ENCODE data around the gene ARPC4. TPM values are rescaled to one million over a fixed set of nuclear protein-coding genes. Genes with fewer than 3 reads are reported as not detected.

Gene ARPC4
- total and polyA plus RNA-seq, 4 donors = 109 to 141 (median 135) TPM

- whole genome bisulfite sequencing (ENCODE audit: insufficient coverage) = no CpG with 5 or more reads among the region's 1 CpG
- peaks cover 75% of the 10 kb centered on the region for H3K36me3 ChIP-seq (ENCODE audit: control insufficient read depth, insufficient read depth, low read length)
These were observed 10.6 kb downstream of the ARPC4 start for GRCh38 chr3:9803494-9803893.

GRCh38 chr3:9804996-9805395 is 12.1 kb downstream of the ARPC4 start:
- peaks cover 65% of the 10 kb centered on the region for H3K36me3 ChIP-seq (ENCODE audit: control insufficient read depth, insufficient read depth, low read length)
- no peak overlapping the region for H3K27ac ChIP-seq (ENCODE audit: low read depth, low read length)
- no peaks in the 10 kb centered on the region for H3K27me3 ChIP-seq (ENCODE audit: control insufficient read depth, insufficient read depth, low read length)
- peaks cover 14% of the 10 kb centered on the region for H3K4me1 ChIP-seq (ENCODE audit: control insufficient read depth, insufficient read depth, low read length)
- no peak for DNase-seq (ENCODE audit: low read depth in 4 of 6, low spot score in 6 of 6)
- H3K4me3 ChIP-seq (ENCODE audit: low read depth, low read length) = no peak overlapping the region
- no peaks in the 10 kb centered on the region for H3K9me3 ChIP-seq (ENCODE audit: control insufficient read depth, insufficient read depth, low read length)
- WGBS (ENCODE audit: insufficient coverage) = 94% methylated on average over 2 of the region's 5 CpGs

More at GRCh38 chr3:9803494-9803893, 10.6 kb downstream of the ARPC4 start:
- DNase-seq (ENCODE audit: low read depth in 4 of 6, low spot score in 6 of 6) = no peak
- Histone ChIP-seq H3K27ac (ENCODE audit: low read depth, low read length) (no peak overlapping the region), H3K4me1 (ENCODE audit: control insufficient read depth, insufficient read depth, low read length) (peaks cover under 1% of the 10 kb centered on the region), H3K9me3 (ENCODE audit: control insufficient read depth, insufficient read depth, low read length) (no peaks in the 10 kb centered on the region), H3K27me3 (ENCODE audit: control insufficient read depth, insufficient read depth, low read length) (no peaks in the 10 kb centered on the region), H3K4me3 (ENCODE audit: low read depth, low read length) (no peak overlapping the region)

GRCh38 chr3:9806137-9806536 is 13.3 kb downstream of the ARPC4 start:
- H3K9me3 ChIP-seq (ENCODE audit: control insufficient read depth, insufficient read depth, low read length) = no peaks in the 10 kb centered on the region
- H3K27ac ChIP-seq (ENCODE audit: low read depth, low read length) = no peak overlapping the region
- peaks cover 55% of the 10 kb centered on the region for H3K36me3 ChIP-seq (ENCODE audit: control insufficient read depth, insufficient read depth, low read length)
- H3K27me3 ChIP-seq (ENCODE audit: control insufficient read depth, insufficient read depth, low read length) = no peaks in the 10 kb centered on the region
- H3K4me3 ChIP-seq (ENCODE audit: low read depth, low read length) = no peak overlapping the region
- DNase-seq (ENCODE audit: low read depth in 4 of 6, low spot score in 6 of 6) = no peak
- 81% methylated on average over 7 of the region's 12 CpGs for WGBS (ENCODE audit: insufficient coverage)
- peaks cover 24% of the 10 kb centered on the region for H3K4me1 ChIP-seq (ENCODE audit: control insufficient read depth, insufficient read depth, low read length)

- Histone ChIP-seq H3K9me3 (ENCODE audit: control insufficient read depth, insufficient read depth, low read length) (no peaks in the 10 kb centered on the region), H3K4me3 (ENCODE audit: low read depth, low read length) (no peak overlapping the region), H3K27me3 (ENCODE audit: control insufficient read depth, insufficient read depth, low read length) (no peaks in the 10 kb centered on the region), H3K36me3 (ENCODE audit: control insufficient read depth, insufficient read depth, low read length) (peaks cover 47% of the 10 kb centered on the region), H3K4me1 (ENCODE audit: control insufficient read depth, insufficient read depth, low read length) (peaks cover 24% of the 10 kb centered on the region), H3K27ac (ENCODE audit: low read depth, low read length) (no peak overlapping the region)
- 48% methylated on average over 6 of the region's 7 CpGs for WGBS (ENCODE audit: insufficient coverage)
- peak in 1 of 6 donors; percentile 46 for DNase-seq (ENCODE audit: low read depth in 4 of 6, low spot score in 6 of 6)
These were observed 14.1 kb downstream of the ARPC4 start for GRCh38 chr3:9806688-9807589.

- no peaks in the 10 kb centered on the region for H3K27me3 ChIP-seq (ENCODE audit: control insufficient read depth, insufficient read depth, low read length)
- no peak overlapping the region for H3K4me3 ChIP-seq (ENCODE audit: low read depth, low read length)
- no peak for DNase-seq (ENCODE audit: low read depth in 4 of 6, low spot score in 6 of 6)
- H3K27ac ChIP-seq (ENCODE audit: low read depth, low read length) = no peak overlapping the region
- H3K4me1 ChIP-seq (ENCODE audit: control insufficient read depth, insufficient read depth, low read length) = peaks cover 24% of the 10 kb centered on the region
- no peaks in the 10 kb centered on the region for H3K9me3 ChIP-seq (ENCODE audit: control insufficient read depth, insufficient read depth, low read length)
- WGBS (ENCODE audit: insufficient coverage) = 100% methylated on average over 1 of the region's 2 CpGs
- peaks cover 42% of the 10 kb centered on the region for H3K36me3 ChIP-seq (ENCODE audit: control insufficient read depth, insufficient read depth, low read length)
These were observed 15.1 kb downstream of the ARPC4 start for GRCh38 chr3:9807981-9808344.

GRCh38 chr3:9808345-9809037 is 15.6 kb downstream of the ARPC4 start:
- Histone ChIP-seq H3K27me3 (ENCODE audit: control insufficient read depth, insufficient read depth, low read length) (no peaks in the 10 kb centered on the region), H3K27ac (ENCODE audit: low read depth, low read length) (peak overlapping the region; percentile 94), H3K36me3 (ENCODE audit: control insufficient read depth, insufficient read depth, low read length) (peaks cover 42% of the 10 kb centered on the region), H3K4me3 (ENCODE audit: low read depth, low read length) (no peak overlapping the region), H3K9me3 (ENCODE audit: control insufficient read depth, insufficient read depth, low read length) (no peaks in the 10 kb centered on the region), H3K4me1 (ENCODE audit: control insufficient read depth, insufficient read depth, low read length) (peaks cover 24% of the 10 kb centered on the region)
- DNase-seq (ENCODE audit: low read depth in 4 of 6, low spot score in 6 of 6) = no peak
- 39% methylated on average over 2 of the region's 7 CpGs for WGBS (ENCODE audit: insufficient coverage)

- peak overlapping the region; percentile 60 for H3K4me3 ChIP-seq (ENCODE audit: low read depth, low read length)
- no peak for DNase-seq (ENCODE audit: low read depth in 4 of 6, low spot score in 6 of 6)
- no peaks in the 10 kb centered on the region for H3K27me3 ChIP-seq (ENCODE audit: control insufficient read depth, insufficient read depth, low read length)
- H3K9me3 ChIP-seq (ENCODE audit: control insufficient read depth, insufficient read depth, low read length) = no peaks in the 10 kb centered on the region
- WGBS (ENCODE audit: insufficient coverage) = 84% methylated on average over 4 of the region's 4 CpGs
- peaks cover 40% of the 10 kb centered on the region for H3K36me3 ChIP-seq (ENCODE audit: control insufficient read depth, insufficient read depth, low read length)
- H3K4me1 ChIP-seq (ENCODE audit: control insufficient read depth, insufficient read depth, low read length) = peaks cover 24% of the 10 kb centered on the region
- H3K27ac ChIP-seq (ENCODE audit: low read depth, low read length) = peak overlapping the region; percentile 94
These were observed 16.3 kb downstream of the ARPC4 start for GRCh38 chr3:9809239-9809614.

GRCh38 chr3:9809615-9810432 is 16.9 kb downstream of the ARPC4 start, which contains the start of gene TTLL3:
TSS of gene TTLL3 (plus strand) at chr3:9810262. CDS start at chr3:9810662, 400 bp downstream.
- H3K27ac ChIP-seq (ENCODE audit: low read depth, low read length) = peak within 1 kb of the TSS; percentile 94
- peaks cover 34% of the 10 kb centered on the region for H3K36me3 ChIP-seq (ENCODE audit: control insufficient read depth, insufficient read depth, low read length)
- H3K27me3 ChIP-seq (ENCODE audit: control insufficient read depth, insufficient read depth, low read length) = no peaks in the 10 kb centered on the region
- H3K9me3 ChIP-seq (ENCODE audit: control insufficient read depth, insufficient read depth, low read length) = no peaks in the 10 kb centered on the region
- peak; percentile 38 to 92 (median 58) for DNase-seq (ENCODE audit: low read depth in 4 of 6, low spot score in 6 of 6)
- H3K4me1 ChIP-seq (ENCODE audit: control insufficient read depth, insufficient read depth, low read length) = peaks cover 24% of the 10 kb centered on the region
- peak within 1 kb of the TSS; percentile 60 for H3K4me3 ChIP-seq (ENCODE audit: low read depth, low read length)
- under 1% methylated on average over 67 of the region's 76 CpGs for WGBS (ENCODE audit: insufficient coverage)

- Histone ChIP-seq H3K9me3 (ENCODE audit: control insufficient read depth, insufficient read depth, low read length) (no peaks in the 10 kb centered on the region), H3K27ac (ENCODE audit: low read depth, low read length) (peak overlapping the region; percentile 75), H3K27me3 (ENCODE audit: control insufficient read depth, insufficient read depth, low read length) (no peaks in the 10 kb centered on the region), H3K36me3 (ENCODE audit: control insufficient read depth, insufficient read depth, low read length) (peaks cover 30% of the 10 kb centered on the region), H3K4me1 (ENCODE audit: control insufficient read depth, insufficient read depth, low read length) (peaks cover 24% of the 10 kb centered on the region), H3K4me3 (ENCODE audit: low read depth, low read length) (peak overlapping the region; percentile 60)
- 4% methylated on average over 15 of the region's 18 CpGs for WGBS (ENCODE audit: insufficient coverage)
- DNase-seq (ENCODE audit: low read depth in 4 of 6, low spot score in 6 of 6) = peak in 5 of 6 donors; percentile 17 to 89 (median 33)
These were observed 17.5 kb downstream of the ARPC4 start for GRCh38 chr3:9810433-9810770.
